Gastroesophageal sphincter (tissue), 4 donors: Measurements from ENCODE around the gene BACH1. TPM values are rescaled to one million over a fixed set of nuclear protein-coding genes. Genes with fewer than 3 reads are reported as not detected.

Source experiments
- ATAC-seq: fragments of 150-250 bp; one replicate; pipeline ENCODE4 v1.9.1; 2016; ENCODE audit warnings: mild to moderate bottlenecking, moderate library complexity
- H3K27ac ChIP-seq, 4 donors: fragments of 200-600 bp; sonication (generic) in 3 of 4; 1 replicate in 3 of 4; 2 replicates in 1 of 4; pipeline ENCODE4 v1.5.1; 2016 to 2019
- H3K27me3 ChIP-seq: fragments of 200-600 bp; sonication (generic); one replicate; pipeline ENCODE4 v1.5.1; 2019
- H3K36me3 ChIP-seq, 2 donors: fragments of 200-600 bp; sonication (generic); one replicate each; pipeline ENCODE4 v1.5.1; 2019; ENCODE audit warnings: control low read depth in 1 of 2
- H3K4me1 ChIP-seq, 3 donors: fragments of 200-600 bp; sonication (generic); 1 replicate in 2 of 3; 2 replicates in 1 of 3; pipeline ENCODE4 v1.5.1; 2016 to 2019; ENCODE audit warnings: control low read depth in 2 of 3
- H3K4me3 ChIP-seq, 2 donors: fragments of 200-600 bp; sonication (generic); one replicate each; pipeline ENCODE4 v1.5.1; 2019; ENCODE audit warnings: mild to moderate bottlenecking in 1 of 2, moderate library complexity in 1 of 2
- H3K9me3 ChIP-seq, 3 donors: fragments of 200-600 bp; sonication (generic); one replicate each; pipeline ENCODE4 v1.5.1; 2017 to 2019; ENCODE audit warnings: control low read depth in 2 of 3
- CTCF ChIP-seq, 4 experiments: fragments of 200-600 bp in 2 of 4; fragments of 450-650 bp in 2 of 4; sonication (generic) in 1 of 4; IDR thresholded peaks; one replicate each; pipeline ENCODE4 v1.5.1; 2017 to 2019; ENCODE audit warnings: antibody characterized with exemption in 4 of 4, mild to moderate bottlenecking in 2 of 4, moderate library complexity in 2 of 4
- EP300 ChIP-seq: sonication (generic); formaldehyde crosslinking; IDR thresholded peaks from one replicate; pipeline ENCODE4 v1.6.1; 2017; ENCODE audit warnings: antibody characterized with exemption, mild to moderate bottlenecking
- POLR2A ChIP-seq, 2 donors: fragments of 450-650 bp; IDR thresholded peaks; one replicate each; pipeline ENCODE4 v1.6.1; 2017; ENCODE audit warnings: antibody characterized with exemption in 2 of 2, mild to moderate bottlenecking in 2 of 2, moderate library complexity in 1 of 2
- POLR2AphosphoS5 ChIP-seq: sonication (generic); formaldehyde crosslinking; IDR thresholded peaks from one replicate; pipeline ENCODE4 v1.6.1; 2017; ENCODE audit warnings: antibody characterized with exemption
- WGBS, 2 donors: methylation state at CpG; one replicate each; pipeline ENCODE4 v1.1.5; 2018; ENCODE audit warnings: low coverage in 1 of 2; 5-methylcytosine and 5-hydroxymethylcytosine counted together
- total RNA-seq, 4 donors: library from RNA; depleted of rRNA; stranded (reverse); fragments of >200 nt; gene quantifications; one replicate each; pipeline ENCODE4 v1.1.0, GENCODE V29; 2016

Gene BACH1
- total RNA-seq, 4 donors from 2014 or later, result 43.6 to 60.9 (median 52.3) TPM

DNA sequence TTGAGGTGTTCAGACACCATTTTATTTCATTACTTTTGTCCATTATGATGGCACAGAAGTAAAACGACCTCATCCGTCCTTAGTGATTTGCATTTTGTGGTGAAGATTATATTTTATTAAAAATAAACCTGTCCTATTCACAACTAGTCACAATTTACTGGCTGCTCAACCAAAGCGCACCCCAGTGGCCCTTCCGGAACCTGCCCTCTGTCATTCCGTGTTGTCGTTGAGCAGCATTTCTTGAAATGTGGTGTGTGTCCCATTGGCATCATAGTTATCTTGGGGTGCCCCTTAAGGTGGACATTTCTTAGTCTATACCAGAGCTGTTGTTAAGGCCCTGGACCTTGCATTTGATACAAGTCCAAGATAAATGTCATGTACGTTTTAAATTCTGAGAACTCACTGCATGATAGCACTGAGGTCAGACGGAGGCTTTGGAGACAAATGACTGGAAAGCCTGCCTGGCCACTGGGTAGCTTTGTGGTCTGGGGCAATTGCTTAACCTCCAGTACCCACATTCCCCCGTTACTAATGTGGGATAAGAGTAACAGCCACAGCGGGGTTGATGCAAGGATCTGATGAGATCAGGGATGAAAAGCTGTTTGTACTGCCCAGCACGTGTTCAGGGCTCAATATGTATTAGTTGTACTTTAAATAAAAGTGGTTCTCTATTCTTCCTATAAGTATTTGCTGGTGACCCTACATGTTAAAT is 36.2 kb downstream of the BACH1 start:
- no peak for ATAC-seq
- WGBS, 2 donors, result 77 to 89% methylated on average over 9 to 11 of the region's 11 CpGs

GRCh38 chr21:29335720-29336119 is 37.0 kb downstream of the BACH1 start:
- no peak overlapping the region for H3K27ac ChIP-seq
- no peaks in the 10 kb centered on the region for H3K27me3 ChIP-seq
- 52 to 75% methylated on average over 3 of the region's 3 CpGs for WGBS, 2 donors
- H3K4me3 ChIP-seq, result no peak overlapping the region
- no peaks in the 10 kb centered on the region for H3K9me3 ChIP-seq
- peaks cover 0 to 51% (median 0%) of the 10 kb centered on the region in 3 donors for H3K4me1 ChIP-seq
- TF ChIP-seq EP300, result no peak
- TF ChIP-seq CTCF (IDR thresholded peaks at IDR 0.05), result no peak
- no peak for TF ChIP-seq POLR2AphosphoS5
- no peak for TF ChIP-seq POLR2A (IDR thresholded peaks at IDR 0.05)
- H3K36me3 ChIP-seq, result peaks cover 0 to 12% of the 10 kb centered on the region in 2 donors
- ATAC-seq, result no peak

More for the DNA sequence above, 36.2 kb downstream of the BACH1 start:
- TF ChIP-seq CTCF (IDR thresholded peaks at IDR 0.05) (no peak), POLR2A (IDR thresholded peaks at IDR 0.05) (no peak), POLR2AphosphoS5 (no peak), EP300 (no peak)
- Histone ChIP-seq H3K4me3 (no peak overlapping the region), H3K9me3 (no peaks in the 10 kb centered on the region), H3K27ac (no peak overlapping the region), H3K36me3 (peaks cover 0 to 18% of the 10 kb centered on the region in 2 donors), H3K27me3 (no peaks in the 10 kb centered on the region), H3K4me1 (peaks cover 0 to 47% (median 0%) of the 10 kb centered on the region in 3 donors)

GRCh38 chr21:29338256-29338655 is 39.5 kb downstream of the BACH1 start:
- ATAC-seq, result no peak
- TF ChIP-seq POLR2A (IDR thresholded peaks at IDR 0.05) (no peak), CTCF (IDR thresholded peaks at IDR 0.05) (no peak), POLR2AphosphoS5 (no peak), EP300 (no peak)
- Histone ChIP-seq H3K36me3 (no peaks in the 10 kb centered on the region), H3K27ac (no peak overlapping the region), H3K9me3 (no peaks in the 10 kb centered on the region), H3K4me3 (no peak overlapping the region), H3K27me3 (no peaks in the 10 kb centered on the region), H3K4me1 (peaks cover 2 to 65% (median 14%) of the 10 kb centered on the region in 3 donors)
- WGBS, 2 donors, result 85 to 94% methylated on average over 4 of the region's 4 CpGs

- ATAC-seq, result no peak
- Histone ChIP-seq H3K36me3 (no peaks in the 10 kb centered on the region), H3K4me1 (peaks cover 4 to 75% (median 16%) of the 10 kb centered on the region in 3 donors), H3K27me3 (no peaks in the 10 kb centered on the region), H3K4me3 (no peak overlapping the region), H3K9me3 (no peaks in the 10 kb centered on the region), H3K27ac (no peak overlapping the region)
- TF ChIP-seq POLR2AphosphoS5 (no peak), CTCF (IDR thresholded peaks at IDR 0.05) (no peak), POLR2A (IDR thresholded peaks at IDR 0.05) (no peak), EP300 (no peak)
Measured at GRCh38 chr21:29340228-29340627, 41.5 kb downstream of the BACH1 start.

DNA sequence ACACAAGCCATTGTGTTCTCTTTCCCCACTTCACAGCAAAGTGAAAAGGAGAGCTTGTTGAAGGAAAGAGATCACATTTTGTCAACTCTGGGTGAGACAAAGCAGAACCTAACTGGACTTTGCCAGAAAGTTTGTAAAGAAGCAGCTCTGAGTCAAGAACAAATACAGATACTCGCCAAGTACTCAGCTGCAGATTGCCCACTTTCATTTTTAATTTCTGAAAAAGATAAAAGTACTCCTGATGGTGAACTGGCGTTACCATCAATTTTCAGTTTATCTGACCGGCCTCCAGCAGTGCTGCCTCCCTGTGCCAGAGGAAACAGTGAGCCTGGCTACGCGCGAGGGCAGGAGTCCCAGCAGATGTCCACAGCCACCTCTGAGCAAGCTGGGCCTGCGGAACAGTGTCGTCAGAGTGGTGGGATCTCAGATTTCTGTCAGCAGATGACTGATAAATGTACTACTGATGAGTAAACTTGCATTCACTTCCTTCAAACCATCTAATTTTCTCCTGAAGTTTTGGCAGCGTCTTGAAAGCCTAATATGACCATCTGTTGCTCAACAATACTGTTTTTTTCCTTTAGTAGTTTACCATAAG is 43.7 kb downstream of the BACH1 start:
- H3K36me3 ChIP-seq, result no peaks in the 10 kb centered on the region
- no peaks in the 10 kb centered on the region for H3K9me3 ChIP-seq
- H3K27ac ChIP-seq, result peak overlapping the region; percentile 72 to 81 (median 75)
- peak; percentile 89 for ATAC-seq
- H3K27me3 ChIP-seq, result no peaks in the 10 kb centered on the region
- H3K4me1 ChIP-seq, result peaks cover 12 to 87% (median 18%) of the 10 kb centered on the region in 3 donors
- TF ChIP-seq POLR2A (IDR thresholded peaks at IDR 0.05), result no peak
- TF ChIP-seq POLR2AphosphoS5, result peak; percentile 62
- no peak for TF ChIP-seq EP300
- TF ChIP-seq CTCF (IDR thresholded peaks at IDR 0.05), result peak in 1 of 4 experiments; percentile 6
- peak overlapping the region; percentile 14 to 25 for H3K4me3 ChIP-seq
- 5 to 44% methylated on average over 7 to 8 of the region's 9 CpGs for WGBS, 2 donors
